Measurements from ENCODE around the gene KRT1. TPM values are rescaled to one million over a fixed set of nuclear protein-coding genes. Genes with fewer than 3 reads are reported as not detected.

Gene KRT1
- total RNA-seq, 5 donors from 2014 or later (not counting 1 experiment from before 2014, with no cell fraction given): 0.19 to 57.7 (median 10.0) TPM

- Mint-ChIP-seq H3K36me3 (peaks cover 4% of the 10 kb centered on the region), H3K4me1 (peaks cover 53 to 62% (median 61%) of the 10 kb centered on the region in 3 donors), H3K9me3 (peaks cover 0 to 5% (median 3%) of the 10 kb centered on the region in 3 donors), H3K27ac (peak overlapping the region; percentile 53 to 100), H3K27me3 (peaks cover 0 to 3% of the 10 kb centered on the region in 2 donors), H3K4me3 (peak overlapping the region in 1 of 3 donors; percentile 62)
- POLR2A ChIA-PET: no interaction called here
- DNase-seq: peak in 1 of 35 experiments; percentile 2
- CTCF ChIA-PET: interaction anchor here in 1 of 2 donors (0.5 to 1.0 kb wide), 2 partner anchors 75 to 316 kb away, joined by 3 to 4 read pairs; no protein-coding TSS in a partner anchor
- no peaks in the 10 kb centered on the region for H3K9me3 ChIP-seq
- H3K4me3 ChIP-seq (ENCODE audit: control insufficient read depth in 1 of 2, extremely low read depth in 1 of 2, low read length in 1 of 2): no peak overlapping the region
- 84% methylated on average over 3 of the region's 4 CpGs for WGBS (ENCODE audit: insufficient coverage)
- ATAC-seq (replicated peaks in 1 of 4): no peak
- no peaks in the 10 kb centered on the region for H3K36me3 ChIP-seq (ENCODE audit: control insufficient read depth in 2 of 2, extremely low read depth in 1 of 2, insufficient read depth in 1 of 2, low read length in 1 of 2)
- H3K27me3 ChIP-seq (replicated peaks in 1 of 2; ENCODE audit: control insufficient read depth in 2 of 2, extremely low read depth in 1 of 2, insufficient read depth in 2 of 2, low read length in 1 of 2): no peaks in the 10 kb centered on the region
- no peak overlapping the region for H3K27ac ChIP-seq (ENCODE audit: low read length)
- H3K4me1 ChIP-seq (ENCODE audit: control insufficient read depth in 1 of 2, extremely low read depth in 1 of 2, insufficient read depth in 2 of 2, low read length in 2 of 2): peaks cover 49 to 50% of the 10 kb centered on the region in 2 experiments
These were observed 38.7 kb downstream of the KRT1 start for GRCh38 chr12:52641468-52641867.

GRCh38 chr12:52637299-52637698 is 42.9 kb downstream of the KRT1 start:
- H3K27ac Mint-ChIP-seq: peak overlapping the region in 1 of 2 donors; percentile 6
- no peak for ATAC-seq (replicated peaks in 1 of 4)
- WGBS (ENCODE audit: insufficient coverage): 88% methylated on average over 2 of the region's 4 CpGs
- Histone ChIP-seq H3K4me1 (ENCODE audit: control insufficient read depth in 1 of 2, extremely low read depth in 1 of 2, insufficient read depth in 2 of 2, low read length in 2 of 2) (peaks cover 36 to 39% of the 10 kb centered on the region in 2 experiments), H3K36me3 (ENCODE audit: control insufficient read depth in 2 of 2, extremely low read depth in 1 of 2, insufficient read depth in 1 of 2, low read length in 1 of 2) (no peaks in the 10 kb centered on the region), H3K9me3 (no peaks in the 10 kb centered on the region), H3K4me3 (ENCODE audit: control insufficient read depth in 1 of 2, extremely low read depth in 1 of 2, low read length in 1 of 2) (no peak overlapping the region), H3K27me3 (replicated peaks in 1 of 2; ENCODE audit: control insufficient read depth in 2 of 2, extremely low read depth in 1 of 2, insufficient read depth in 2 of 2, low read length in 1 of 2) (peaks cover 0 to 3% of the 10 kb centered on the region in 2 experiments), H3K27ac (ENCODE audit: low read length) (no peak overlapping the region)
- DNase-seq: no peak
- H3K4me1 Mint-ChIP-seq: peaks cover 38 to 52% (median 47%) of the 10 kb centered on the region in 3 donors
- H3K4me3 Mint-ChIP-seq: no peak overlapping the region
- ChIA-PET CTCF (no interaction called here), POLR2A (no interaction called here)
- H3K36me3 Mint-ChIP-seq: no peaks in the 10 kb centered on the region
- no peaks in the 10 kb centered on the region for H3K9me3 Mint-ChIP-seq
- peaks cover 0 to 6% of the 10 kb centered on the region in 2 donors for H3K27me3 Mint-ChIP-seq

GRCh38 chr12:52636592-52637258 is 43.5 kb downstream of the KRT1 start:
- no peaks in the 10 kb centered on the region for H3K9me3 Mint-ChIP-seq
- H3K4me1 ChIP-seq (ENCODE audit: control insufficient read depth in 1 of 2, extremely low read depth in 1 of 2, insufficient read depth in 2 of 2, low read length in 2 of 2): peaks cover 37 to 40% of the 10 kb centered on the region in 2 experiments
- H3K4me3 ChIP-seq (ENCODE audit: control insufficient read depth in 1 of 2, extremely low read depth in 1 of 2, low read length in 1 of 2): no peak overlapping the region
- H3K9me3 ChIP-seq: no peaks in the 10 kb centered on the region
- CTCF ChIA-PET: no interaction called here
- H3K27me3 Mint-ChIP-seq: peaks cover 0 to 6% of the 10 kb centered on the region in 2 donors
- POLR2A ChIA-PET: no interaction called here
- peak overlapping the region in 1 of 2 donors; percentile 23 for H3K27ac Mint-ChIP-seq
- H3K27me3 ChIP-seq (replicated peaks in 1 of 2; ENCODE audit: control insufficient read depth in 2 of 2, extremely low read depth in 1 of 2, insufficient read depth in 2 of 2, low read length in 1 of 2): peaks cover 0 to 3% of the 10 kb centered on the region in 2 experiments
- H3K4me3 Mint-ChIP-seq: no peak overlapping the region
- no peaks in the 10 kb centered on the region for H3K36me3 ChIP-seq (ENCODE audit: control insufficient read depth in 2 of 2, extremely low read depth in 1 of 2, insufficient read depth in 1 of 2, low read length in 1 of 2)
- ATAC-seq (replicated peaks in 1 of 4) (no peak), DNase-seq (peak in 1 of 35 experiments; percentile 1)
- no peak overlapping the region for H3K27ac ChIP-seq (ENCODE audit: low read length)
- no peaks in the 10 kb centered on the region for H3K36me3 Mint-ChIP-seq
- 100% methylated on average over 2 of the region's 5 CpGs for WGBS (ENCODE audit: insufficient coverage)
- H3K4me1 Mint-ChIP-seq: peaks cover 38 to 52% (median 47%) of the 10 kb centered on the region in 3 donors

GRCh38 chr12:52636189-52636588 is 44.0 kb downstream of the KRT1 start:
- Mint-ChIP-seq H3K4me3 (no peak overlapping the region), H3K4me1 (peaks cover 38 to 52% (median 47%) of the 10 kb centered on the region in 3 donors), H3K9me3 (no peaks in the 10 kb centered on the region), H3K36me3 (no peaks in the 10 kb centered on the region), H3K27ac (no peak overlapping the region), H3K27me3 (peaks cover 0 to 6% of the 10 kb centered on the region in 2 donors)
- Histone ChIP-seq H3K4me3 (ENCODE audit: control insufficient read depth in 1 of 2, extremely low read depth in 1 of 2, low read length in 1 of 2) (no peak overlapping the region), H3K9me3 (no peaks in the 10 kb centered on the region), H3K4me1 (ENCODE audit: control insufficient read depth in 1 of 2, extremely low read depth in 1 of 2, insufficient read depth in 2 of 2, low read length in 2 of 2) (peaks cover 39 to 40% of the 10 kb centered on the region in 2 experiments), H3K36me3 (ENCODE audit: control insufficient read depth in 2 of 2, extremely low read depth in 1 of 2, insufficient read depth in 1 of 2, low read length in 1 of 2) (no peaks in the 10 kb centered on the region), H3K27me3 (replicated peaks in 1 of 2; ENCODE audit: control insufficient read depth in 2 of 2, extremely low read depth in 1 of 2, insufficient read depth in 2 of 2, low read length in 1 of 2) (peaks cover 0 to 3% of the 10 kb centered on the region in 2 experiments), H3K27ac (ENCODE audit: low read length) (no peak overlapping the region)
- CTCF ChIA-PET: no interaction called here
- DNase-seq: peak in 2 of 35 experiments; percentile 5 to 7
- WGBS (ENCODE audit: insufficient coverage): 42% methylated on average over 4 of the region's 6 CpGs
- POLR2A ChIA-PET: interaction anchor here in 1 of 2 donors (0.5 kb wide), 1 partner anchor 1094 kb away, joined by 3 read pairs; no protein-coding TSS in a partner anchor
- no peak for ATAC-seq (replicated peaks in 1 of 4)

GRCh38 chr12:52634266-52635056 is 45.7 kb downstream of the KRT1 start:
- POLR2A ChIA-PET: no interaction called here
- no peaks in the 10 kb centered on the region for H3K9me3 Mint-ChIP-seq
- WGBS (ENCODE audit: insufficient coverage): 89% methylated on average over 5 of the region's 7 CpGs
- H3K27me3 ChIP-seq (replicated peaks in 1 of 2; ENCODE audit: control insufficient read depth in 2 of 2, extremely low read depth in 1 of 2, insufficient read depth in 2 of 2, low read length in 1 of 2): peaks cover 0 to 3% of the 10 kb centered on the region in 2 experiments
- peak overlapping the region in 1 of 3 donors; percentile 40 for H3K4me3 Mint-ChIP-seq
- H3K27me3 Mint-ChIP-seq: peaks cover 0 to 6% of the 10 kb centered on the region in 2 donors
- no peaks in the 10 kb centered on the region for H3K36me3 ChIP-seq (ENCODE audit: control insufficient read depth in 2 of 2, extremely low read depth in 1 of 2, insufficient read depth in 1 of 2, low read length in 1 of 2)
- H3K27ac Mint-ChIP-seq: peak overlapping the region; percentile 62 to 91
- DNase-seq (peak in 2 of 35 experiments; percentile 3 to 9), ATAC-seq (replicated peaks in 1 of 4) (no peak)
- no peak overlapping the region for H3K4me3 ChIP-seq (ENCODE audit: control insufficient read depth in 1 of 2, extremely low read depth in 1 of 2, low read length in 1 of 2)
- no peaks in the 10 kb centered on the region for H3K36me3 Mint-ChIP-seq
- H3K4me1 Mint-ChIP-seq: peaks cover 52 to 65% (median 60%) of the 10 kb centered on the region in 3 donors
- no peak overlapping the region for H3K27ac ChIP-seq (ENCODE audit: low read length)
- H3K4me1 ChIP-seq (ENCODE audit: control insufficient read depth in 1 of 2, extremely low read depth in 1 of 2, insufficient read depth in 2 of 2, low read length in 2 of 2): peaks cover 48 to 55% of the 10 kb centered on the region in 2 experiments
- CTCF ChIA-PET: interaction anchor here in 1 of 2 donors (1.4 to 1.6 kb wide), 2 partner anchors 20 to 49 kb away, joined by 3 to 4 read pairs; no protein-coding TSS in a partner anchor
- no peaks in the 10 kb centered on the region for H3K9me3 ChIP-seq

- WGBS (ENCODE audit: insufficient coverage): 0% methylated on average over 4 of the region's 4 CpGs
- Mint-ChIP-seq H3K27me3 (peaks cover 0 to 5% of the 10 kb centered on the region in 2 donors), H3K36me3 (no peaks in the 10 kb centered on the region), H3K27ac (peak overlapping the region; percentile 62 to 91), H3K4me1 (peaks cover 60 to 67% (median 67%) of the 10 kb centered on the region in 3 donors), H3K4me3 (peak overlapping the region in 2 of 3 donors; percentile 10 to 62), H3K9me3 (no peaks in the 10 kb centered on the region)
- Histone ChIP-seq H3K36me3 (ENCODE audit: control insufficient read depth in 2 of 2, extremely low read depth in 1 of 2, insufficient read depth in 1 of 2, low read length in 1 of 2) (no peaks in the 10 kb centered on the region), H3K27ac (ENCODE audit: low read length) (peak overlapping the region; percentile 21), H3K9me3 (no peaks in the 10 kb centered on the region), H3K4me1 (ENCODE audit: control insufficient read depth in 1 of 2, extremely low read depth in 1 of 2, insufficient read depth in 2 of 2, low read length in 2 of 2) (peaks cover 48 to 55% of the 10 kb centered on the region in 2 experiments), H3K4me3 (ENCODE audit: control insufficient read depth in 1 of 2, extremely low read depth in 1 of 2, low read length in 1 of 2) (no peak overlapping the region), H3K27me3 (replicated peaks in 1 of 2; ENCODE audit: control insufficient read depth in 2 of 2, extremely low read depth in 1 of 2, insufficient read depth in 2 of 2, low read length in 1 of 2) (peaks cover 0 to 3% of the 10 kb centered on the region in 2 experiments)
- ChIA-PET POLR2A (interaction anchor here in 1 of 2 donors (0.6 kb wide), 1 partner anchor 149 kb away, joined by 8 read pairs; no protein-coding TSS in a partner anchor), CTCF (interaction anchor here in 1 of 2 donors (1.4 to 1.6 kb wide), 2 partner anchors 21 to 48 kb away, joined by 3 to 4 read pairs; no protein-coding TSS in a partner anchor)
- peak; percentile 71 to 90 (median 84) for ATAC-seq (replicated peaks in 1 of 4)
- DNase-seq: peak in 14 of 35 experiments; percentile 13 to 58 (median 36)
These were observed 46.8 kb downstream of the KRT1 start for GRCh38 chr12:52633383-52633782.

Data from T-cell (primary cell).